Measurements from ENCODE around the gene TEX54. TPM values are rescaled to one million over a fixed set of nuclear protein-coding genes. Genes with fewer than 3 reads are reported as not detected.

The TEX54 gene
- total and polyA plus RNA-seq, 2 experiments from 2014 or later: 1.8 TPM; not detected in 1

- Histone ChIP-seq H3K9me3 (ENCODE audit: low read depth) (no peaks in the 10 kb centered on the region), H3K36me3 (replicated peaks; ENCODE audit: insufficient read depth, low read depth) (no peaks in the 10 kb centered on the region), H2AFZ (no peak overlapping the region), H3K27me3 (no peaks in the 10 kb centered on the region), H3K9me2 (replicated peaks; ENCODE audit: insufficient read depth) (no peaks in the 10 kb centered on the region), H4K20me1 (ENCODE audit: insufficient read depth, poor library complexity, severe bottlenecking) (no peaks in the 10 kb centered on the region), H3K4me2 (no peak overlapping the region), H3K4me3 (no peak overlapping the region), H3K4me1 (ENCODE audit: insufficient read depth) (peaks cover 14% of the 10 kb centered on the region), H3K79me2 (peaks cover 30% of the 10 kb centered on the region), H3K27ac (no peak overlapping the region)
- 73% methylated on average over 6 of the region's 6 CpGs for WGBS (ENCODE audit: low lambda C conversion rate, missing lambda C conversion rate)
- no peak for DNase-seq (ENCODE audit: low spot score)
- TF ChIP-seq EZH2phosphoT487 (IDR thresholded peaks at IDR 0.05; ENCODE audit: low read depth, severe bottlenecking, unreplicated experiment) (no peak), EZH2 (IDR thresholded peaks at IDR 0.05; ENCODE audit: borderline replicate concordance) (no peak), CTCF (IDR thresholded peaks at IDR 0.05; ENCODE audit: poor library complexity) (no peak)
Measured at GRCh38 chr11:62876712-62877111, 44.1 kb upstream of the TEX54 start.

GRCh38 chr11:62875698-62876478 is 43.2 kb upstream of the TEX54 start:
- no peaks in the 10 kb centered on the region for H4K20me1 ChIP-seq (ENCODE audit: insufficient read depth, poor library complexity, severe bottlenecking)
- H3K79me2 ChIP-seq: peaks cover 27% of the 10 kb centered on the region
- H3K4me3 ChIP-seq: no peak overlapping the region
- no peaks in the 10 kb centered on the region for H3K36me3 ChIP-seq (replicated peaks; ENCODE audit: insufficient read depth, low read depth)
- no peak overlapping the region for H3K4me2 ChIP-seq
- TF ChIP-seq CTCF (IDR thresholded peaks at IDR 0.05; ENCODE audit: poor library complexity) (no peak), EZH2 (IDR thresholded peaks at IDR 0.05; ENCODE audit: borderline replicate concordance) (no peak), EZH2phosphoT487 (IDR thresholded peaks at IDR 0.05; ENCODE audit: low read depth, severe bottlenecking, unreplicated experiment) (no peak)
- peak overlapping the region; percentile 15 for H3K27ac ChIP-seq
- 71% methylated on average over 7 of the region's 7 CpGs for WGBS (ENCODE audit: low lambda C conversion rate, missing lambda C conversion rate)
- no peaks in the 10 kb centered on the region for H3K27me3 ChIP-seq
- H3K9me3 ChIP-seq (ENCODE audit: low read depth): no peaks in the 10 kb centered on the region
- peaks cover 14% of the 10 kb centered on the region for H3K4me1 ChIP-seq (ENCODE audit: insufficient read depth)
- no peak for DNase-seq (ENCODE audit: low spot score)
- no peaks in the 10 kb centered on the region for H3K9me2 ChIP-seq (replicated peaks; ENCODE audit: insufficient read depth)
- no peak overlapping the region for H2AFZ ChIP-seq

- H3K27me3 ChIP-seq: no peaks in the 10 kb centered on the region
- WGBS (ENCODE audit: low lambda C conversion rate, missing lambda C conversion rate): 88% methylated on average over 7 of the region's 7 CpGs
Measured at GRCh38 chr11:62874851-62875250, 42.2 kb upstream of the TEX54 start.

More at GRCh38 chr11:62874851-62875250, 42.2 kb upstream of the TEX54 start:
- Histone ChIP-seq H3K4me3 (no peak overlapping the region), H3K4me2 (no peak overlapping the region), H3K79me2 (peaks cover 30% of the 10 kb centered on the region), H3K4me1 (ENCODE audit: insufficient read depth) (peaks cover 8% of the 10 kb centered on the region), H3K27ac (no peak overlapping the region), H3K36me3 (replicated peaks; ENCODE audit: insufficient read depth, low read depth) (no peaks in the 10 kb centered on the region), H2AFZ (no peak overlapping the region), H3K9me3 (ENCODE audit: low read depth) (no peaks in the 10 kb centered on the region), H4K20me1 (ENCODE audit: insufficient read depth, poor library complexity, severe bottlenecking) (no peaks in the 10 kb centered on the region), H3K9me2 (replicated peaks; ENCODE audit: insufficient read depth) (no peaks in the 10 kb centered on the region)
- no peak for TF ChIP-seq CTCF (IDR thresholded peaks at IDR 0.05; ENCODE audit: poor library complexity)
- no peak for TF ChIP-seq EZH2 (IDR thresholded peaks at IDR 0.05; ENCODE audit: borderline replicate concordance)
- no peak for TF ChIP-seq EZH2phosphoT487 (IDR thresholded peaks at IDR 0.05; ENCODE audit: low read depth, severe bottlenecking, unreplicated experiment)
- DNase-seq (ENCODE audit: low spot score): no peak
